ENCODE measurements around the gene SCAPER.

SCAPER gene

GRCh38 chr15:76378691-76379090 lies 526.4 kb downstream of the SCAPER start:
- Histone ChIP-seq H3K4me1 (ENCODE audit: control insufficient read depth, insufficient read depth, low read length) (peaks cover 11% of the 10 kb centered on the region), H3K27me3 (ENCODE audit: control insufficient read depth in 1 of 2, insufficient read depth in 2 of 2, low read length in 2 of 2) (no peaks in the 10 kb centered on the region), H3K9ac (ENCODE audit: low read length in 2 of 2) (no peak overlapping the region), H3K27ac (ENCODE audit: low read length) (no peak overlapping the region), H3K9me3 (ENCODE audit: control insufficient read depth in 2 of 2, low read length in 2 of 2) (no peaks in the 10 kb centered on the region), H3K4me3 (ENCODE audit: low read length in 2 of 2) (no peak overlapping the region), H3K36me3 (ENCODE audit: control insufficient read depth in 2 of 2, insufficient read depth in 2 of 2, low read length in 2 of 2) (no peaks in the 10 kb centered on the region)

- H3K27ac ChIP-seq (ENCODE audit: low read length): no peak overlapping the region
- H3K4me1 ChIP-seq (ENCODE audit: control insufficient read depth, insufficient read depth, low read length): peaks cover 11% of the 10 kb centered on the region
- H3K9me3 ChIP-seq (ENCODE audit: control insufficient read depth in 2 of 2, low read length in 2 of 2): no peaks in the 10 kb centered on the region
- no peaks in the 10 kb centered on the region for H3K27me3 ChIP-seq (ENCODE audit: control insufficient read depth in 1 of 2, insufficient read depth in 2 of 2, low read length in 2 of 2)
- no peak overlapping the region for H3K4me3 ChIP-seq (ENCODE audit: low read length in 2 of 2)
- H3K36me3 ChIP-seq (ENCODE audit: control insufficient read depth in 2 of 2, insufficient read depth in 2 of 2, low read length in 2 of 2): no peaks in the 10 kb centered on the region
- no peak overlapping the region for H3K9ac ChIP-seq (ENCODE audit: low read length in 2 of 2)
Measured at GRCh38 chr15:76377751-76378150, 527.4 kb downstream of the SCAPER start.

- no peak overlapping the region for H3K27ac ChIP-seq (ENCODE audit: low read length)
- no peaks in the 10 kb centered on the region for H3K36me3 ChIP-seq (ENCODE audit: control insufficient read depth in 2 of 2, insufficient read depth in 2 of 2, low read length in 2 of 2)
- peaks cover 11% of the 10 kb centered on the region for H3K4me1 ChIP-seq (ENCODE audit: control insufficient read depth, insufficient read depth, low read length)
- H3K27me3 ChIP-seq (ENCODE audit: control insufficient read depth in 1 of 2, insufficient read depth in 2 of 2, low read length in 2 of 2): no peaks in the 10 kb centered on the region
- no peaks in the 10 kb centered on the region for H3K9me3 ChIP-seq (ENCODE audit: control insufficient read depth in 2 of 2, low read length in 2 of 2)
- no peak overlapping the region for H3K9ac ChIP-seq (ENCODE audit: low read length in 2 of 2)
- no peak overlapping the region for H3K4me3 ChIP-seq (ENCODE audit: low read length in 2 of 2)
Measured at GRCh38 chr15:76377217-76377616, 527.9 kb downstream of the SCAPER start.

- H3K27me3 ChIP-seq (ENCODE audit: control insufficient read depth in 1 of 2, insufficient read depth in 2 of 2, low read length in 2 of 2): no peaks in the 10 kb centered on the region
- no peak overlapping the region for H3K4me3 ChIP-seq (ENCODE audit: low read length in 2 of 2)
- H3K9me3 ChIP-seq (ENCODE audit: control insufficient read depth in 2 of 2, low read length in 2 of 2): no peaks in the 10 kb centered on the region
- H3K9ac ChIP-seq (ENCODE audit: low read length in 2 of 2): no peak overlapping the region
- peaks cover 11% of the 10 kb centered on the region for H3K4me1 ChIP-seq (ENCODE audit: control insufficient read depth, insufficient read depth, low read length)
- H3K36me3 ChIP-seq (ENCODE audit: control insufficient read depth in 2 of 2, insufficient read depth in 2 of 2, low read length in 2 of 2): no peaks in the 10 kb centered on the region
- no peak overlapping the region for H3K27ac ChIP-seq (ENCODE audit: low read length)
Measured at GRCh38 chr15:76376816-76377215, 528.3 kb downstream of the SCAPER start.

- Histone ChIP-seq H3K4me3 (ENCODE audit: low read length in 2 of 2) (no peak overlapping the region), H3K4me1 (ENCODE audit: control insufficient read depth, insufficient read depth, low read length) (peaks cover 11% of the 10 kb centered on the region), H3K27me3 (ENCODE audit: control insufficient read depth in 1 of 2, insufficient read depth in 2 of 2, low read length in 2 of 2) (no peaks in the 10 kb centered on the region), H3K9me3 (ENCODE audit: control insufficient read depth in 2 of 2, low read length in 2 of 2) (no peaks in the 10 kb centered on the region), H3K36me3 (ENCODE audit: control insufficient read depth in 2 of 2, insufficient read depth in 2 of 2, low read length in 2 of 2) (no peaks in the 10 kb centered on the region), H3K27ac (ENCODE audit: low read length) (peak overlapping the region; percentile 46), H3K9ac (ENCODE audit: low read length in 2 of 2) (no peak overlapping the region)
Measured at GRCh38 chr15:76376029-76376428, 529.1 kb downstream of the SCAPER start.

GRCh38 chr15:76368122-76368621 lies 537.0 kb downstream of the SCAPER start:
- Histone ChIP-seq H3K27ac (ENCODE audit: low read length) (no peak overlapping the region), H3K9me3 (ENCODE audit: control insufficient read depth in 2 of 2, low read length in 2 of 2) (no peaks in the 10 kb centered on the region), H3K4me1 (ENCODE audit: control insufficient read depth, insufficient read depth, low read length) (peaks cover 17% of the 10 kb centered on the region), H3K9ac (ENCODE audit: low read length in 2 of 2) (peak overlapping the region in 1 of 2 donors; percentile 21), H3K27me3 (ENCODE audit: control insufficient read depth in 1 of 2, insufficient read depth in 2 of 2, low read length in 2 of 2) (no peaks in the 10 kb centered on the region), H3K4me3 (ENCODE audit: low read length in 2 of 2) (peak overlapping the region; percentile 15 to 62), H3K36me3 (ENCODE audit: control insufficient read depth in 2 of 2, insufficient read depth in 2 of 2, low read length in 2 of 2) (no peaks in the 10 kb centered on the region)

- H3K9ac ChIP-seq (ENCODE audit: low read length in 2 of 2): no peak overlapping the region
- H3K27ac ChIP-seq (ENCODE audit: low read length): no peak overlapping the region
- H3K36me3 ChIP-seq (ENCODE audit: control insufficient read depth in 2 of 2, insufficient read depth in 2 of 2, low read length in 2 of 2): no peaks in the 10 kb centered on the region
- no peak overlapping the region for H3K4me3 ChIP-seq (ENCODE audit: low read length in 2 of 2)
- H3K27me3 ChIP-seq (ENCODE audit: control insufficient read depth in 1 of 2, insufficient read depth in 2 of 2, low read length in 2 of 2): no peaks in the 10 kb centered on the region
- no peaks in the 10 kb centered on the region for H3K9me3 ChIP-seq (ENCODE audit: control insufficient read depth in 2 of 2, low read length in 2 of 2)
- H3K4me1 ChIP-seq (ENCODE audit: control insufficient read depth, insufficient read depth, low read length): peaks cover 17% of the 10 kb centered on the region
Measured at GRCh38 chr15:76366714-76367113, 538.4 kb downstream of the SCAPER start.

- H3K9ac ChIP-seq (ENCODE audit: low read length in 2 of 2): no peak overlapping the region
- H3K9me3 ChIP-seq (ENCODE audit: control insufficient read depth in 2 of 2, low read length in 2 of 2): no peaks in the 10 kb centered on the region
- peaks cover 14% of the 10 kb centered on the region for H3K4me1 ChIP-seq (ENCODE audit: control insufficient read depth, insufficient read depth, low read length)
- no peak overlapping the region for H3K27ac ChIP-seq (ENCODE audit: low read length)
- H3K4me3 ChIP-seq (ENCODE audit: low read length in 2 of 2): no peak overlapping the region
- no peaks in the 10 kb centered on the region for H3K36me3 ChIP-seq (ENCODE audit: control insufficient read depth in 2 of 2, insufficient read depth in 2 of 2, low read length in 2 of 2)
- no peaks in the 10 kb centered on the region for H3K27me3 ChIP-seq (ENCODE audit: control insufficient read depth in 1 of 2, insufficient read depth in 2 of 2, low read length in 2 of 2)
Measured at GRCh38 chr15:76363251-76363650, 541.9 kb downstream of the SCAPER start.

GRCh38 chr15:76360416-76360815 lies 544.7 kb downstream of the SCAPER start:
- H3K36me3 ChIP-seq (ENCODE audit: control insufficient read depth in 2 of 2, insufficient read depth in 2 of 2, low read length in 2 of 2): no peaks in the 10 kb centered on the region
- H3K27me3 ChIP-seq (ENCODE audit: control insufficient read depth in 1 of 2, insufficient read depth in 2 of 2, low read length in 2 of 2): no peaks in the 10 kb centered on the region
- no peaks in the 10 kb centered on the region for H3K9me3 ChIP-seq (ENCODE audit: control insufficient read depth in 2 of 2, low read length in 2 of 2)
- H3K9ac ChIP-seq (ENCODE audit: low read length in 2 of 2): no peak overlapping the region
- H3K27ac ChIP-seq (ENCODE audit: low read length): no peak overlapping the region
- no peak overlapping the region for H3K4me3 ChIP-seq (ENCODE audit: low read length in 2 of 2)
- H3K4me1 ChIP-seq (ENCODE audit: control insufficient read depth, insufficient read depth, low read length): no peaks in the 10 kb centered on the region

GRCh38 chr15:76359152-76359551 lies 546.0 kb downstream of the SCAPER start:
- Histone ChIP-seq H3K9ac (ENCODE audit: low read length in 2 of 2) (no peak overlapping the region), H3K9me3 (ENCODE audit: control insufficient read depth in 2 of 2, low read length in 2 of 2) (no peaks in the 10 kb centered on the region), H3K27ac (ENCODE audit: low read length) (no peak overlapping the region), H3K27me3 (ENCODE audit: control insufficient read depth in 1 of 2, insufficient read depth in 2 of 2, low read length in 2 of 2) (no peaks in the 10 kb centered on the region), H3K4me1 (ENCODE audit: control insufficient read depth, insufficient read depth, low read length) (no peaks in the 10 kb centered on the region), H3K36me3 (ENCODE audit: control insufficient read depth in 2 of 2, insufficient read depth in 2 of 2, low read length in 2 of 2) (no peaks in the 10 kb centered on the region), H3K4me3 (ENCODE audit: low read length in 2 of 2) (no peak overlapping the region)

GRCh38 chr15:76358453-76358852 lies 546.7 kb downstream of the SCAPER start:
- no peaks in the 10 kb centered on the region for H3K4me1 ChIP-seq (ENCODE audit: control insufficient read depth, insufficient read depth, low read length)
- H3K27ac ChIP-seq (ENCODE audit: low read length): no peak overlapping the region
- no peak overlapping the region for H3K4me3 ChIP-seq (ENCODE audit: low read length in 2 of 2)
- no peaks in the 10 kb centered on the region for H3K27me3 ChIP-seq (ENCODE audit: control insufficient read depth in 1 of 2, insufficient read depth in 2 of 2, low read length in 2 of 2)
- no peaks in the 10 kb centered on the region for H3K9me3 ChIP-seq (ENCODE audit: control insufficient read depth in 2 of 2, low read length in 2 of 2)
- no peak overlapping the region for H3K9ac ChIP-seq (ENCODE audit: low read length in 2 of 2)
- H3K36me3 ChIP-seq (ENCODE audit: control insufficient read depth in 2 of 2, insufficient read depth in 2 of 2, low read length in 2 of 2): no peaks in the 10 kb centered on the region

Measured in stomach smooth muscle (tissue), 2 donors.